DMS114 treated with DMSO at 0.1 percent for 48 hours (cell line): ENCODE results near the gene CRYGA.

Source experiments
- DNase-seq: peaks from one replicate; lab custom pipeline; 2025; ENCODE audit not compliant: unreplicated experiment; lab: John Stamatoyannopoulos, UW

CRYGA gene, protein sequence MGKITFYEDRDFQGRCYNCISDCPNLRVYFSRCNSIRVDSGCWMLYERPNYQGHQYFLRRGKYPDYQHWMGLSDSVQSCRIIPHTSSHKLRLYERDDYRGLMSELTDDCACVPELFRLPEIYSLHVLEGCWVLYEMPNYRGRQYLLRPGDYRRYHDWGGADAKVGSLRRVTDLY

DNA sequence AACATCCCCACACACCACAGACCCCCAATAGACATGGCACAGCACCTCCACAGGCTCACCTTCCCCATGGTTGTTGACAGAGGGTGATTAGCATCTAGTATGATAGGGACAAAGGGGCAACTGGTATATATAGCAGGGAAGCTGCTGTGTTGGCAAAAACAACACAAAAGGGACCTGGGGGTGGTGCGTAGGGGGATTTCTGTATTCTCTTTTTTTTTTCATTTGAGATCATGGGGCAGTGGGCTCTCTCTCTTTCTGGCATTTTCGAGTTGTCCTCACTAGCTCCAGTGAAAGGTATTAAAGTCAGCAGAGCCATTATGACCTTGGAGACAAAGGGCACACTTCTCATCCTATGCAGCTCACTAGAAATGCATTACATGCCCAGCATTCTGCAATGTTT lies at the start of gene CRYGA:
Gene CRYGA, minus strand, starts transcription at position 101 of the 400 bp plus-strand sequence. Its CDS starts 33 bp downstream, at position 68.
- DNase-seq = no peak

- no peak for DNase-seq
Measured at GRCh38 chr2:208210688-208211451, 47.5 kb upstream of the CRYGA start.

DNA sequence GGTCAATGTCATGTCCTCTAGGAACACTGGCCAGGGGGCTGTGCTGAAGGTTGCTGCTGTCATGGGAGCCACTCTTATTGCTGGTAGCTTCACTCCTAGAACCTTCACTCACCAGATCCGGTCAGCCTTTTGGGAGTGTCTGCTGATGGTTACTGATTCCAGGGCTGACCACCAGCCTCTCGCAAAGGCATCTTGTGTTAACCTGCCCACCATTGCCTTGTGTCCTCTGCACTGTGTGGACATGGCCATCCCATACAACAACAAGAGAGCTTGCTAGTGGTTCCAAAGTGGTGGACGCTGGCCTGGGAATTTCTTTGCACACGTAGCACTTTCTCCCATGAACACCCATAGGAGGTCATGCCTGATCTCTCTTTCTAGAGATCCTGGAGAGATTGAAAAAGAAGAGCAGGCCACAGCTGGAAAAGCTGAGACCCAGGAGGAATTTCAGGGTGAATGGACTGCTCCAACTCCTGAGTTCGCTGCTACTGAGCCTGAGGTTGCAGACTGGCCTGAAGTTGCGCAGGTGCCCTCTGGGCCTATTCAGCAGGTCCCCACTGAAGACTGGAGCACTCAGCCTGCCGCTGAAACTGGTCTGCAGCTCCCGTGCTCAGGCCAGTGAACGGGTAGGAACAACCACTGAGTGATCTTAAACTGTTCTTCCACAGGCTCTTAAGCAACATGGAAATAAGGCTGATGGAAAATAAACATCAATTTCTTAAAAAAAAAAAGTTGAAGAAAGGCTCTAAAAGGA lies 45.1 kb upstream of the CRYGA start:
- DNase-seq = no peak

DNA sequence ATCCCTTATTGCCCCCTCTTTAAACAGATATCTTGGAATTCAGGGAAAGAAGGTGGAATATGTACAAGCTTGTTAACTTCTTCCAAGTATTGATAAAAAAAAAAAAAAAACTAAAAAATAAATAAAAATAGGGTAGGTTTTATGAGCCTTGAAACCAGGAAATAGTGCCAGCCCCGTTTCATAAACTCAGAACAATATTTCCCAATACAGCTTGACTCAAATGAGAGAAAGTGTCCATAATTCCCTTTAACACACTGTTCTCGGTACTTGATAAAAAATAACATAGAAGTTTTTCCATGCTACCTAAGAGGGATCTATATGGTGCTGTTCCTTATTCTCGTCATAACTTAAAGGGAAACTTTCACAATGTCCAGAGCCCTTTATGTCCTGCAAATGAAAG lies 44.4 kb upstream of the CRYGA start:
- DNase-seq = no peak

DNA sequence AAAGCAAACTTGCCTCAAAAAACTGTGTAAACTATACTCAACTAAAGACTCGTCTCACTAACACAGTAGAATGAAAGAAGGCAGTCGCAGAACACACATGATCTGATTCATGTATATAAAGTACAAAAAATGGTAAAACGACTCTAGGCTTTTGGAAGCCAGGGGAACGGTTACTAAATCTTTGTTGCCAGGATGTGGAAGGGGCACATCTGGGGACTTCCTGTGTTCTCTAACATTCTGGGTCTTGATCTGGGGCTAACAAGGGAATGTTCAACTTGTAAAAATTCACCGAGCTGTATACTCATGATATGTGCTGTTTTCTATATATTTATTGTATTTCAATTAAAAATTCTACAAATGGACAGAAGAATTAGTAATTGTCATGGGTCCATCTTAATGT lies 40.8 kb upstream of the CRYGA start:
- DNase-seq = no peak

DNA sequence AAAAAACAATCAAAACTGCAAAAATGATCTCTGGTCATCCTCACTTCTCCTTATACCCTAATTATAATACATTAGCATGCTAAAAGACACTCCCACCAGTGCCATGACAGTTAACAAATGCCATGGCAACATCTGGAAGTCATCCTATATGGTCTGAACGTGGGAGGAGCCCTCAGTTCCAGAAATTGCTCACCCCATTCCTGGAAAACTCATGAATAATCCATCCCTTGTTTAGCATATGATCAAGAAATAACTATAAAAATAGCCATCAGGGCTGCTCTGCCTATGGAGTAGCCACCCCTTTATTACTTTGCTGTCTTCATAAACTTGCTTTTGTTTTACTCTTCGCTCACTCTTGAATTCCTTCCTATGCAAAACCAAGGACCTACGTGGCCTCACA lies 32.1 kb upstream of the CRYGA start:
- DNase-seq = no peak

DNA sequence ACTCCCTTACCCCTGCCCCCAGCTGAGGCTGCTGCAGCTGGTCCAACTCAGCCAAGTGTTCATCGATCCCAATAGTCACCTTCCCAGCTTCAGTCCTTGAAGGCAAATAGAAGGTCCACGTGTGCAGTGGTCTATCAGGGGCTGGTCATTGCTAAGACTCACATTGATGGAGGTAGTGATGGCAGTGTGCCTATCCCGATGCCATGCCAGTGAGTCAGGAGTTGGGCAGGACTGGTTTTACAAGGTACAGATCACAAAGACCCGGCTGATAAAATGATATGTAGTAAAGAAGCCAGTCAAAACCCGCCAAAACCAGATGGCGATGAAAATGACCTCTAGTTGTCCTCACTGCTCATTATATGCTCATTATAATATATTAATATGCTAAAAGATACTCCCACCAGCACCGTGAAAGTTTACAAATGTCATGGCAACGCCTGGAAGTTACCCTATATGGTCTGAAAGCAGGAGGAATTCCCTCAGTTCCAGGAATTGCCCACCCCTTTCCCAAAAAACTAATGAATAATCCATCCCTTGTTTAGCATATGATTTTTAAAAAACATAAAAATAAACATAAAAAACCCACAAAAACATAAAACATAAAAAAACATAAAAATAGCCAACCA lies 29.3 kb upstream of the CRYGA start:
- DNase-seq = no peak

GRCh38 chr2:208189810-208190503 lies 26.6 kb upstream of the CRYGA start, which contains the start of gene C2orf80:
Gene C2orf80, minus strand, starts transcription at chr2:208190030. Its CDS starts 3,044 bp downstream, at chr2:208186986.
- no peak for DNase-seq

DNA sequence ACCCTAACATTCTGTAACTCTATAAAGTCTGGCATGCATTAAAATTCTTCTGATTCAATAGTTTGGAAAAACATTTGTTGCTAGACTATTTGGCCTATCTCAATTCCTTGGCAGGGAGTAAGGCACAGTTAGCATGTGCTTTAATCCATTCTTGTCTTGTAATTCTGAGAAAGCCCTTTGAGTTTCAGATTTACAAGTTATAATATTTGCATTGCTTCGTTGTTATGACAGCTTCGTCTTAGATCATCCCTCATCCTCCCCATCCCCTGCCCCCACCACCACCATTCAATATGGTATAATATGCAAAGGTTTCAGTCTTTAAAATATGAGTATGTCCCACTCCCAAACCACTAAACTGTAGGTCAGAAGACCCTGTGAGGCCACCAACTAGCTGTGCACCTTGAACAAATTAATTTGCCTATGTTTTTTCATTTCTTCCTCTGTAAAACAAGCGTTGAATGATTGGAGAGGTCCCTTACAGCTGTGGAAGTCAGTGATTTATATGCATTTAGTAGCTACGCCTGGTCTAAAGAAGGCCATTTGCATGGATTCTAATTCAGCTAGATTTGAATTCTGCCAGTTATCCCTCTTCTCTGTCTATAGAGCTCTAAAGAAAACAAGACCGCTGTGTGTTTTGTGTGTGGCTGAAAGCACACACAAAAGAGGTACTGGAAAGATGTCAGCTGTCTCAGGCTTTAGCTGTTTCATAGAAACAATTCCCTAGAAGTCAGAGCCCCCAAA lies 25.9 kb upstream of the CRYGA start:
- no peak for DNase-seq

GRCh38 chr2:208186893-208187292 lies 23.5 kb upstream of the CRYGA start:
- DNase-seq = no peak

DNA sequence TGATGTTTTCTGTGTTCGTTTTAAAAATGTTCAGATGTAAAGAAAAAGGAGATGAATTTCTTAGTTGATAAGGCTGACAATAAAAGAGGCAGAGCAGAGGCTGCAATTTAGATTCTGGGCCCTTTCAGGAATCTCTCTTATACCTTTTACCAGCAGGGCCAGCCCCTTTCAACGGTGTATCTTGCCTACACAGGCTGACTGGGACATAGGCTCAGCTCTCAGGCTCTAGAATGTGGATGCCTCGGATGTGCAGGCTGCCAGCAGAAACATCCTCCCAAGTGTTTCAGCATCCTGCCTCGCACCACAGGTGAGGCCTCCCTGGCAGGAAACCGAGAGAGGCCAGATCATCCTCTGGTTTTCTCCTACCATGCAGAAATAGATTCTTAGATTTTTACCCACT lies 23.1 kb upstream of the CRYGA start:
- DNase-seq = no peak

DNA sequence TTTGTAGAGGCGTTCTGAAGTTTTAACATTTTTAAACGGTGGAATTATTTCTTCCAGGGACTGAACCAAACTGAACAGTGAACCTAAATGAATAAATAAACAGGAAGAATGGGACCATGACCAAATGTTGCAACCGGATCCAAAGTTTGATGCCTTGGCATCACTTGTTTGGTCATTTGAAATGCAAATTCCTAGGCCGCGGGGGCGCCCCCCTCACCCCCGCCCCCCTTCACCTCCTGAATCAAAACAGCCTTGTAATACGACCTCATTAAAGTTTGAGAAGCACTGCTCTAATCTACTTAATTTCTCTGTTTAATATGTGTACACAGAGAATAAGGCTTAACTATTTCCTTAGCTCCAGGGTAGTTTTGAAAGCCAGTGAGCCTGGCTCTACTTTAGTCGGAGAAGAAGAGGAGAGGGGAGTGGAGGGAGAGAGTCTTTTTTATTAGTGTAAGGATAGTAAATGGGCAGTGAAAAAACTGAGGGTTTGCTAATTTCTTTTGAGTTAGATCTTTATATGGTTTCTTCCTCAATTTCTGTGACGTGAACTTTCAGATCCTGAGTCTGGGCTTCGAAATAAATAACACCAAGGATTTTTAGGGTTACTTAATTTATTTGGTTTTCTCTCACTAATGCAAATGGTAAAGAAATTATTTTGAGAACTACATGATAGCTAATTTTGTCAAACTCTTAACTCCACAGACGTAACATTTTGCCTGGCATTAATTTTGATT lies 20.8 kb upstream of the CRYGA start:
- no peak for DNase-seq

GRCh38 chr2:208183526-208183925 lies 20.1 kb upstream of the CRYGA start:
- DNase-seq = no peak

DNA sequence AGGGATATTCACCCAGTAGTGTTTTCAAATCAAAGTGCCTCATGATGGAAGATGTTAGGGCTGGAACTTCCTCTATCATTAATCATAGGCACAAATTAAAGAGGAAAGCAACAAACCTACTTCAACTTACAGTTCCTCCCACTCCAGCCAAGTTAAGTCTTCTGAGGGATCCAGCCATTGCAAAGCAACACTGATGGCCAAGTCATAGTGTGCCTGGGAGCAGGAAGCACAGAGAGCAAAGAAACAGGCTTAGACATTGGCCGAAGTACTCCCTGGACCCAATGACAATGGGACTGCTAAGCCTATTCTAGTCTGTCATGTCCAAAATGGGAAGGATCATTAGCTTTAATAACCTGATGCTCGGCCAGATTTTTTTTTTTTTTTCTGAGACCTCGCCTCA lies 19.4 kb upstream of the CRYGA start:
- DNase-seq = no peak

- no peak for DNase-seq
Measured at GRCh38 chr2:208179028-208179609, 15.7 kb upstream of the CRYGA start.

DNA sequence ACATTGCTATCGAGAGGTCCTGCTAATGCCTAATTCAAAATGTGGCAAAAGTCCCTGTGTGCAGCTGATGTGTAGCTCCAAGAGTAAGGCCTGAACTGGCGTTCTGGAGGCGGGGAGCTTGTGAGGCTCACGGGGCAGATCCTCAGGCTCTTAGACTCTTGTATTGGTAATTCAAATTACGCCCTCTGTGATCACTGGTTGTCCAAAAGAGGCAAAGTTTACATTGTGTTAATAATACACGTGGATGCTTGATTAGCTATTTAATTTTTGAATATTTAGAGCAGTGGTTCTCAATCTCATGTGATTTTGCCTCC lies 12.4 kb upstream of the CRYGA start:
- DNase-seq = no peak

- DNase-seq = peak; percentile 74
Measured at GRCh38 chr2:208175069-208175839, 11.9 kb upstream of the CRYGA start.

- no peak for DNase-seq
Measured at GRCh38 chr2:208174144-208174543, 10.8 kb upstream of the CRYGA start.

DNA sequence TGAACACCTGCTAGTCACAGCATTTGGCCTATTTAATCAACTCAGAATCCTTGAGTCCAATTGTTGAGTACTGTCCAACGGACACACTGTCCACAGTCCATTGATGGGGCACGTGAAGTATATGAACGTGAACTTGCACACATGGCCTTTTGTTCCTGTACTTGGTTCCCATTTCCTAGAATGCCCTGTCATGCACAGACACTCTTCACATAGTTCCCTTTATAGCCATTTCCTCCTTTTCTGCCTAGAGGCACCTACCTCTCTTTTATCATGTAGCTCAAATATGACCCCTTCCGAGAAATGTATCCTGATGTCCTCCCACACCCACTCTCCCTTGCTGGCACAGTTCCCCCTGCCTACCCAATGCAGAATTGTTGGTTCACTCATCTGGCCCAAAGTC lies 8.7 kb upstream of the CRYGA start:
- DNase-seq = no peak
